Keratinocyte (primary cell): ENCODE results near the gene SPTBN4.

Experiments
- EZH2 ChIP-seq: IDR thresholded peaks from one replicate; pipeline ENCODE4 v1.6.1; 2012; ENCODE audit warnings: inconsistent platforms, mild to moderate bottlenecking, low read length, moderate library complexity
- TF ChIP-seq, protein P1 (sequence below), 3 experiments: IDR thresholded peaks in 1 of 3; conservative IDR thresholded peaks in 1 of 3; optimal IDR thresholded peaks in 1 of 3; 2 replicates in 2 of 3; 3 replicates in 1 of 3; pipeline versions ENCODE3 to v1.5.1; 2011; ENCODE audit warnings: low read length in 3 of 3, mild to moderate bottlenecking in 3 of 3, moderate library complexity in 2 of 3, control low read depth in 1 of 3, inconsistent platforms in 1 of 3; ENCODE audit not compliant: insufficient read depth in 2 of 3; ENCODE audit errors: extremely low read depth in 1 of 3

DNA sequence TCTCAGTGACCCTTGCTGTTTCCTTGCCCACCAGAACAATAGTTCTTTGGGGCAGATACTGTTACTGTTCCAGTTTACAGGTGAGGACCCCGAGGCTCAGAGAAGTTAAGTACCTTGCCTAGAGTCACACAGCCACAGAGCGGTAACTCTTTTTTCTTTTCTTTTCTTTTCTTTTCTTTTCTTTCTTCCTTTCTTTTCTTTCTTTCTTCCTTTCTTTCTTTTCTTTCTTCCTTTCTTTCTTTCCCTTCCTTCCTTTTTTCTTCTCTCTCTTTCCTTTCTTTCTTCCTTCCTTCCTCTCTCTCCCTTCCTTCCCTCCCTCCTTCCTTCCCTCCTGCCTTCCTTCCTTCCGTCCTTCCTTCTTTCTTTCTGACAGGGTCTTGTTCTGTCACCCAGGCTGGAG lies 48.8 kb upstream of the SPTBN4 start:
- TF ChIP-seq, protein P1, sequence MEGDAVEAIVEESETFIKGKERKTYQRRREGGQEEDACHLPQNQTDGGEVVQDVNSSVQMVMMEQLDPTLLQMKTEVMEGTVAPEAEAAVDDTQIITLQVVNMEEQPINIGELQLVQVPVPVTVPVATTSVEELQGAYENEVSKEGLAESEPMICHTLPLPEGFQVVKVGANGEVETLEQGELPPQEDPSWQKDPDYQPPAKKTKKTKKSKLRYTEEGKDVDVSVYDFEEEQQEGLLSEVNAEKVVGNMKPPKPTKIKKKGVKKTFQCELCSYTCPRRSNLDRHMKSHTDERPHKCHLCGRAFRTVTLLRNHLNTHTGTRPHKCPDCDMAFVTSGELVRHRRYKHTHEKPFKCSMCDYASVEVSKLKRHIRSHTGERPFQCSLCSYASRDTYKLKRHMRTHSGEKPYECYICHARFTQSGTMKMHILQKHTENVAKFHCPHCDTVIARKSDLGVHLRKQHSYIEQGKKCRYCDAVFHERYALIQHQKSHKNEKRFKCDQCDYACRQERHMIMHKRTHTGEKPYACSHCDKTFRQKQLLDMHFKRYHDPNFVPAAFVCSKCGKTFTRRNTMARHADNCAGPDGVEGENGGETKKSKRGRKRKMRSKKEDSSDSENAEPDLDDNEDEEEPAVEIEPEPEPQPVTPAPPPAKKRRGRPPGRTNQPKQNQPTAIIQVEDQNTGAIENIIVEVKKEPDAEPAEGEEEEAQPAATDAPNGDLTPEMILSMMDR (optimal IDR thresholded peaks at IDR 0.05 in 1 of 3, IDR thresholded peaks at IDR 0.05 in 1 of 3, conservative IDR thresholded peaks at IDR 0.05 in 1 of 3; ENCODE audit: extremely low read depth in 1 of 3, insufficient read depth in 2 of 3, low read length in 3 of 3): no peak
- no peak for TF ChIP-seq EZH2
